Ascending aorta (tissue), 2 donors: ENCODE results near the gene HDAC8. TPM values are rescaled to one million over a fixed set of nuclear protein-coding genes. Genes with fewer than 3 reads are reported as not detected.

Experiments used
- DNase-seq, 2 donors: peaks; one replicate each; pipeline ENCODE4 v3.0.0-alpha.2; 2019; ENCODE audit warnings: low spot score in 2 of 2
- H3K27ac ChIP-seq, 2 donors: fragments of 200-600 bp; sonication (generic); one replicate each; pipeline ENCODE4 v1.5.1; 2016 to 2017; ENCODE audit warnings: mild to moderate bottlenecking in 1 of 2
- H3K27me3 ChIP-seq: fragments of 200-600 bp; sonication (generic); one replicate; pipeline ENCODE4 v1.5.1; 2017
- H3K36me3 ChIP-seq, 2 donors: fragments of 200-600 bp; sonication (generic); one replicate each; pipeline ENCODE4 v1.5.1; 2016
- H3K4me1 ChIP-seq, 2 donors: fragments of 200-600 bp; sonication (generic); one replicate each; pipeline ENCODE4 v1.5.1; 2016 to 2017; ENCODE audit warnings: mild to moderate bottlenecking in 1 of 2
- H3K4me3 ChIP-seq, 2 donors: fragments of 200-600 bp; sonication (generic); one replicate each; pipeline ENCODE4 v1.5.1; 2016 to 2017; ENCODE audit warnings: mild to moderate bottlenecking in 1 of 2
- H3K9me3 ChIP-seq, 2 donors: fragments of 200-600 bp; sonication (generic); one replicate each; pipeline ENCODE4 v1.5.1; 2016
- intact Hi-C: fragments of 100-400 bp; cut with DNase I; formaldehyde crosslinking; loops from one replicate; pipeline ENCODE4 v1.15.1; 2023
- total RNA-seq: library from RNA; depleted of rRNA; stranded (reverse); fragments of >200 nt; gene quantifications from one replicate; pipeline ENCODE4 v1.1.0, GENCODE V29; 2016
- TF ChIP-seq, protein P1 (sequence below), 3 experiments: fragments of 200-600 bp in 2 of 3; fragments of 450-650 bp in 1 of 3; sonication (generic) in 2 of 3; IDR thresholded peaks; one replicate each; pipeline ENCODE4 v1.5.1; 2016 to 2019; ENCODE audit warnings: antibody characterized with exemption in 3 of 3, mild to moderate bottlenecking in 1 of 3, moderate library complexity in 1 of 3

HDAC8 gene
- total RNA-seq, 1 donor from 2014 or later, result 41.1 TPM

- DNase-seq, result no peak
- H3K36me3 ChIP-seq, result no peaks in the 10 kb centered on the region
- TF ChIP-seq, protein P1, sequence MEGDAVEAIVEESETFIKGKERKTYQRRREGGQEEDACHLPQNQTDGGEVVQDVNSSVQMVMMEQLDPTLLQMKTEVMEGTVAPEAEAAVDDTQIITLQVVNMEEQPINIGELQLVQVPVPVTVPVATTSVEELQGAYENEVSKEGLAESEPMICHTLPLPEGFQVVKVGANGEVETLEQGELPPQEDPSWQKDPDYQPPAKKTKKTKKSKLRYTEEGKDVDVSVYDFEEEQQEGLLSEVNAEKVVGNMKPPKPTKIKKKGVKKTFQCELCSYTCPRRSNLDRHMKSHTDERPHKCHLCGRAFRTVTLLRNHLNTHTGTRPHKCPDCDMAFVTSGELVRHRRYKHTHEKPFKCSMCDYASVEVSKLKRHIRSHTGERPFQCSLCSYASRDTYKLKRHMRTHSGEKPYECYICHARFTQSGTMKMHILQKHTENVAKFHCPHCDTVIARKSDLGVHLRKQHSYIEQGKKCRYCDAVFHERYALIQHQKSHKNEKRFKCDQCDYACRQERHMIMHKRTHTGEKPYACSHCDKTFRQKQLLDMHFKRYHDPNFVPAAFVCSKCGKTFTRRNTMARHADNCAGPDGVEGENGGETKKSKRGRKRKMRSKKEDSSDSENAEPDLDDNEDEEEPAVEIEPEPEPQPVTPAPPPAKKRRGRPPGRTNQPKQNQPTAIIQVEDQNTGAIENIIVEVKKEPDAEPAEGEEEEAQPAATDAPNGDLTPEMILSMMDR (IDR thresholded peaks at IDR 0.05), result no peak
- H3K4me1 ChIP-seq, result no peaks in the 10 kb centered on the region
- no peak overlapping the region for H3K27ac ChIP-seq
- no peaks in the 10 kb centered on the region for H3K9me3 ChIP-seq
- intact Hi-C loops, result no loop called here
- no peak overlapping the region for H3K4me3 ChIP-seq
- H3K27me3 ChIP-seq, result no peaks in the 10 kb centered on the region
Observed at GRCh38 chrX:72402614-72403013, 170.0 kb downstream of the HDAC8 start.

DNA sequence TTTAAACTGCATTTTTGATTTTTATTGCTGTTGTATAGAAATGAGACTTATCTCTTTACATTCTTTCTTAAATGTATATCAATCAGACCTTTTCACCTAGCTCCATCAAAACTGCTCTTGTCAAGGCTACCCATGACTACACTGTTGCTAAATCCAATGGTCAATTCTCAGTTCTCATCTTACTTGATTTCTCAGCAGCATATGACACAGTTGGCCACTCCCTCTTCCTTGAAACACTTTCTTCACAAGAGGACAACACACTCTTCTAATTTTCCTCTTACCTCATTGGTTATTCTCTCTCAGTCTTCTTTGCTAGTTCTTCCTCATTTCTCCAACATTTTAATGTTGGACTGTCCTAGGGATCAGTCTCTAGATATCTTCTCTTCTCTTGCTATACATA lies 172.8 kb downstream of the HDAC8 start:
- intact Hi-C loops, result no loop called here

DNA sequence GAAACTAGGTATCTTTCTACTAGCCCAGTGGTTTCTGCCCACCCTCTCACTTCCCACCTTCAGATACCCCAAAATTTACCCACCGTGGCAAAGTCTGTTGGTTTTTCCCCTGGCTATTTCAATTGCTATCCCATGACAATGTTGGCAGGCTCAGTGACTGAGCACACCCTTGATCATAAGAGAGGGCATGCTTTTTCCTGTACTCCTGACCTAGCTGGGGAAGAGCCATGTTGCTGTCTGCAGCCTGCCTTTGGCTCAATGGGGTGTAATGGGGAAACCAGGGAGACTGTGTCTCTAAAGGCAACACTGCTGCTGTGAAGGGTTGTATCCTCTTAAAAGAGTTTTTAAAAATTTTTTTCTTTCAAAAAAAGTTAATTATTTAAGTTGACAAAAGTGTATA lies 176.5 kb downstream of the HDAC8 start:
- Histone ChIP-seq H3K4me1 (no peaks in the 10 kb centered on the region), H3K27ac (no peak overlapping the region), H3K36me3 (no peaks in the 10 kb centered on the region), H3K4me3 (no peak overlapping the region), H3K27me3 (no peaks in the 10 kb centered on the region), H3K9me3 (no peaks in the 10 kb centered on the region)
- TF ChIP-seq, protein P1 (IDR thresholded peaks at IDR 0.05), result no peak
- DNase-seq, result no peak
- intact Hi-C loops, result no loop called here

More for the DNA sequence above, 172.8 kb downstream of the HDAC8 start:
- H3K36me3 ChIP-seq, result no peaks in the 10 kb centered on the region
- no peak overlapping the region for H3K27ac ChIP-seq
- TF ChIP-seq, protein P1 (IDR thresholded peaks at IDR 0.05), result no peak
- H3K4me3 ChIP-seq, result no peak overlapping the region
- DNase-seq, result no peak
- H3K4me1 ChIP-seq, result no peaks in the 10 kb centered on the region
- no peaks in the 10 kb centered on the region for H3K9me3 ChIP-seq
- H3K27me3 ChIP-seq, result no peaks in the 10 kb centered on the region

- TF ChIP-seq, protein P1 (IDR thresholded peaks at IDR 0.05), result no peak
- no peak overlapping the region for H3K4me3 ChIP-seq
- H3K27ac ChIP-seq, result no peak overlapping the region
- H3K4me1 ChIP-seq, result no peaks in the 10 kb centered on the region
- H3K9me3 ChIP-seq, result no peaks in the 10 kb centered on the region
- intact Hi-C loops, result no loop called here
- H3K36me3 ChIP-seq, result no peaks in the 10 kb centered on the region
- no peaks in the 10 kb centered on the region for H3K27me3 ChIP-seq
- DNase-seq, result no peak
Observed at GRCh38 chrX:72395237-72395636, 177.4 kb downstream of the HDAC8 start.

DNA sequence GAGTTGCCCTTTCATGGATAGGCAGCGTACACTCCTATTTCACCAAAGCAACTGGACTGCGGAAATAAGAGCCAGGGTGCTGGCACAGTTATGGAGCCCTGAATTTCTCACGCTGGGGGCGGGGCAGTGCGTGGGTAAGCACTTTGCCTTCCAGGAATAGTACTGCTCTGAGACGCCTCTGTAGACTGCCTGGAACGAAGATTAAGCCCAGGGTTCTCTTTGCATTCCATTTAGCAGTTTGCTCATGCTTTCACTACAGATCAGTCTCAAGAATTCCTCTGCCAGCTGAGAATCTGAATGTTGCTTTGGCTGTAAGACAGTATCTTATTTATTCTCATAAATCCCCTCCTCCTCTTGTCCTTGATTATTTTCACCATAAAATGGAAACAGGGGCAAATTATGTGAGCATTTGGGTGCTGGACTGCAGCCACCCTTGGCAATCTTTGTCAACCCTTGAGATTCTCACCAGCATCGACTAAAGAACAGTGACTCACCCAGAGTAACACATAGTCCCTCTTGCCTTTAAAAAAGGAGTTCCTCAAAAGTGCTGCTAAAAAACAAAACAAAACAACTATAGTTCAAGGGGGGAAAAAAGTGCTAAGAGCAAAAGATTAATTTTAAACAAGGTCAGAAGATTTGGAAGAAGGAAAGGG lies 178.0 kb downstream of the HDAC8 start:
- TF ChIP-seq, protein P1 (IDR thresholded peaks at IDR 0.05), result no peak
- Histone ChIP-seq H3K27me3 (no peaks in the 10 kb centered on the region), H3K27ac (no peak overlapping the region), H3K4me3 (no peak overlapping the region), H3K4me1 (no peaks in the 10 kb centered on the region), H3K36me3 (no peaks in the 10 kb centered on the region), H3K9me3 (no peaks in the 10 kb centered on the region)
- DNase-seq, result no peak
- intact Hi-C loops, result no loop called here
